DMS114 treated with DMSO at 0.1 percent for 48 hours (cell line): ENCODE data around the gene TLR8.
A peak's percentile ranks its signal among the peaks of the same experiment; 100 is the strongest.

ENCODE experiments used
- DNase-seq: peaks from one replicate; lab custom pipeline; 2025; ENCODE audit not compliant: unreplicated experiment; lab: John Stamatoyannopoulos, UW

Gene TLR8

DNA sequence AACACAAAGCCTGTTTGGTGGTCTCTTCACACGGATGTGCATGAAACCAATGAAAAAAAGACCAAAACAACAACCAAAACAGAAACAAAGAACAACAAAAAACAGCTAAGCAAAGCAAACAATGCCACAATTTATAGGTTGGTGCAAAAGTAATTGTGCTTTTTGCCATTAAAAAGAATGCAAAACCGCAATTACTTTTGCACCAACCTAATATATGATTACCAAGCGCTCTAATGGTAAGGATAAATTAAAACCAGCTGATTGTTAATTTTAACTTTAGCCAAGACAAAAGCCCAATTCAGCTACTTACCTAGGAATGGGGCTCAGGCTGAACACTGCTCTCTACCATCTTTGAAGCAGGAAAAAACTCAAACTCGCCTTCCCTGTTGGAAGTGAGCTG lies 39.1 kb downstream of the TLR8 start:
- no peak for DNase-seq

DNA sequence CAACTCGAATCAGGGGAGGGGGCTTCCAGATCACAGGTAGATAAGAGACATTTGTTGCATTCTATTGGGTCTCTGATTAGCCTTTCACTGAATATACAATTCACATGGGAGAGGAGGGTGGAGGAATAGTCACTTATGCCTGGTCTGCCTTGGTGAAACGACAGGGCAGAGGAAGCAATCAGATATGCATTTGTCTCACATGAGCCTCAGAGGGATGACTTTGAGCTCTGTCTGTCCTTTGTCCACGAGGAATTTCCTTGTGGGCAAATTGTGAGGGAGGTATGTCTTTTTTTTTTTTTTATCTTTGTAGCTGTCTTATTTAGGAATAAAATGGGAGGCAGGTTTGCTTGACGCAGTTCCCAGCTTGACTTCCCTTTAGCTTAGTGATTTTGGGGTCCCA lies 40.0 kb downstream of the TLR8 start:
- no peak for DNase-seq

DNA sequence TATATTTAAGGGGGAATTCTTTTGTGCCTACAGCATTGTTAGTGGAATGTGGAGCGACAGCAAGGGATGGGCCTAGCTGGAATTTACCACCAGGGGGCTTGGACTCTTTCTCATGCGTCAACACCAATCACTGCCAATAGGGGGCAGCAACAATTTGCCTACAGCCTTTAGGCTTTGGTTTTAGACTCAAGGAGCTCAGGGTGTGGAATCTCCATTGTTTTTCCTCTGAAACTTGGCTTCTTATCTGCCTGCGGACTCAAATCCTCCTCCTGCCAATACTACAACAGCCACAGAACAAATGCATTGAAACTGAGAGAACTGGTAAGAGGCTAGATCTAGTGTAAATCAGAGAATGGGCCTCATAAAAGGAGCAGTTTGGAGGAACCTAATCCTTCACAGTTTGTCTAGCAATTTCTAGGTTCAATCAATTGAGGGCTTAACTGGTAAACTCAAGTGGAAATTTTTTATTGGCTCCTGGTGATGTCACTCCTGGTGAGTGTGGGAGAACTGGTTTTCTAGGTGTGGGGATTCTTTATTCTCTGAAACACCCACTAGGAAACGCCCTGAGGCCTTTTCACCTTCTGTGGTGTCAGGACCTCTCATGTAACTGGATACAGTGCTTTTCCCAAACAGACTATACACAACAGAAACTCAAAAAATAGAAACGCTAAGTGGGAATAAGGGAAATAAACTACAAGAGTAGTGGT lies 40.6 kb downstream of the TLR8 start:
- DNase-seq = peak; percentile 11

DNA sequence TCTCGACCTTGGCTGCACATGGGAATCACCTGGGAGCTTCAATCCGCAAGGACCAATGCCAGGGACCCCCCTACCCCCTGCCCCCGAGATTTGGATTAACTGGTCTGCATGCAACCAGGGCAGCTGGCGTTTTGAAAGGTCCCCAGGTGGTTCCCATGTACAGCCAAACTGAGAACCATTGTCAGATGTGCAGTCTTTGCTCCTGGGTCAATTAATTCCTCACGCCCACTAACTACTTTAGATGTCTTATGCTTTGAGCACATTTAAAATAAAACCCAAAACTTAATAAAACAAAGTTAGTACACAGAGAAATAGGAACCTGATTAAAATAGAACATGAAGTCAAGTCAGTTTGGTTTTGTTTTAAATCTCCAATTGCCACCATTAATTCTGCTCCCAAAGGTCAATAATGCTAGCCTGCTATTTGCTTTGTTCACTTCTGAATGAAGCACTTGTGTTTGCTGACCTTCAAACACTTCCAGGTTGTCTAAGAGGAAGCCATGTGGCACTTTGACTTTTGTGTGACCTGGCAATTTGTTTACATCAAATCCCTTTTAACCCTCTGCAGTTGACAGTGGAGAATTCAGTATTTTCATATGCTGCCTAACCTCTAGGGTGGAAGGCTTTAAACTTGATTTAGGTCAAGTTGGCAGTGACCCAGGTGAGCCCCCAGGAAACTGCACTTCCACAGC lies 41.3 kb downstream of the TLR8 start:
- DNase-seq = no peak

DNA sequence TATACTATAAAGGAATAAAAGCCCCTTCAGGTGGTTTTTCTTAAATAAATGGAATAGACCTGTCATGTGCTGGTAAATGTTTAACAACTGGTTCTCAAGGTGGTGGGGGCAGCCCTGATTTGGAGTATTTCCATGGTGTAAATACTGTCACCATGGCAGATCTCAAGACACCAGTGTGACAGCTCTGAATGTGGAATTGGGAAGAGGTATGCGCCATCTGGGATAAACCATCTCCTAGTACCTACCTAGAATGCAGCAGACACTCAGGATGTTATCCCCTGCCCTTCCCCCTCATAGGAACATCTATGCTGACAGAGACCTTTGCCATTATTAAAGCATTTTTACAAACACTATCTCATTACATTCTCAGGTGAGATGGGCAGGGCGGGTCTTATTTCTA lies 42.1 kb downstream of the TLR8 start:
- DNase-seq = no peak

DNA sequence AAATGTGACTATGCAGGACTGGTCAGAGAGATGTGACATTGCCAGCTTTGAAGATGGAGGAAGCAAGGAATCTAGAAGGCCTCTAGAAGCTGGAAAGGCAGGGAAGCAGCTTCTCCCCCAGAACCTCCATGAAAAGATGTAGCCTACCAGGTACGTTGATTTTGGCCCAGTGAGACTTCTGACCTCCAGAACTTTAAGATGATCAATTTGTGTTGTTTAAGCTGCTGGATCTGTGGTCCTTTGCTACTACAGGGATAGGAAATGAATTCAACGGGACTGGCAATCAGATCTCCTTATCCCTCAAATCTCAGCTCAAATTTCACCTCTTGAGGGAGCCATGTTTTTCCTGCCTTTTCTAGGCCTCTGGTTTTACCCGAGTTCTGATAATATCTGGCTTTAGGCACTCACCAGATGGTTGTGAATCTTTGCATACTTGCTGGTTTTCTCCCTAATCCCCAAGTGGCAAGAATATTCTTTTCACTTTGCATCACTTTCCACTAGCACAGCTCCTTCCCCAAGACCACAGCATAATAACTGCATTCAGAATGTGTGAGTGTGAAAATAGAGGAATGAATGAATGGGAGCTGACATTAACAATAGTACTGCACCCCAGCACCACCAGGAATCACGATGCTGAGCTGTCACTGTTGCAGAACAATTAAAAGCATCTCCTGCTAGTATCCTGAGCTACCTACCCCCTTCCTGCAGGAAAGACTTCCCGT lies 42.9 kb downstream of the TLR8 start:
- no peak for DNase-seq

DNA sequence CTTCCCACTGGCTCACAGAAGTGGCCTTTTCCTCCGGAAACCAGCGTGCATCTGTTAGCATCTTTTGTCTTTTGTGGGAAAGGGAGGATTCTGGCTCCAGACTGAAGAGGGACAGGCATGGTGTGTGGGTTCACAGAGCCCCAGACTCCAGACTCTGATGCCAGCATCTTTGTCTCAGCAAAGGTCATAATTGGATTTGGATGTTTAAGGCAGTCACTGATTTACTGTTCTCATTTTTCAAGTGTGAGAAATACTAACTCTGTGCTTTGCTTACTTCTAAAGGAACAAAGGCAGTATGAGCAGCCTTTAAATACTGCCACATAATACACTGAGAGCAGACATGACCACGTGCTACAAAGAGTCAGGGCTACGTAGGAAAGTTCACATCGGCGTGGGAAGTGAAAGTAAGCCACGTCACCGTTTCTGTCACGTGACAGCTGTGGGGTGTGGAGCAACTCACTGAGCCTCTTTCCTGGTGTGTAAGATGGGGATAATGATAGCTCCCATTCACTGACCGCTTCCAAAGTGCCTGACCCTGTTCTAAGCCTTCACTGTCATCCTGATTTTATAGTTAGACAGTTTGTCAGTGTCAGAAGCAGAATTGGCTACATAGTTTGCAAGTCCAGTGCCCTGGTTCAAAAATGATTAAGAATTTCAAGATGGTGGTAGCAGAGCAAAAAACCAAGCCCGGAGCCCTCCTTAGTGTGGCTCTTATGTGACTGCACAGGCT lies 43.7 kb downstream of the TLR8 start:
- no peak for DNase-seq

DNA sequence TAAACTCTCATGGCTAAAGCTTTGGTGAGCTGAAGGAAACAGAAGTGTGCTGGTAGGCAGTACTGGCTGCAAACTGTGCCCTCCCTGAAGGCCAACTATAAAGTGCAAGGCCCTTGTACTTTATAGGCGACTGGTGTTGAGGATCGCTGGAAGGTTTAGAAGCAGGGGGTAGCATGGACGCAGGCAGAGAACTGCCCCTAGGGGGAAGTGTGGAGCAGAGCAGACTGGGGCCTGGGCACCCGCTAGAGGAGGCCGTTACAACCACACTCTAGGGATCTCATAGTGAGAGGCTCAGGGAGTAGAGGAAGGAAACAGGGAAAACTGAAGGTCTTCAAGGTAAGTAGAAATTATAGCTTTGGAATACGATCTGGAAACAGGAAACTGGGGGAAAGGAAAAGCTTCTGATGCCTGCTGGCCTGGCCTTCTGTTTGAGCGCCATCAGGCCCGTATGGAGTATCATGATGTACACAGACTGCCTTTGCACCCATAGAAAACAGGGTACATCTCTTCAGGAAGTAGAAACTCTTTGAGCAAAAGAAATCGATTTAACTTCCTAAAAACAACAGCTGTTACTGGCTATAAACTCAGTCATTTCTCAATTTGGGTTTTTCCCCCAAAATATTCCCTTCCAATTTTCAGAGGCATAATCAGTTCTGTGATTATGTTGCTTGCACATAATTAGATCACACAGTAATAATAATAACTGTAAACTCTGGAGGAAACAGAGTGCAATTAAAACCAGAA lies 44.6 kb downstream of the TLR8 start:
- no peak for DNase-seq

DNA sequence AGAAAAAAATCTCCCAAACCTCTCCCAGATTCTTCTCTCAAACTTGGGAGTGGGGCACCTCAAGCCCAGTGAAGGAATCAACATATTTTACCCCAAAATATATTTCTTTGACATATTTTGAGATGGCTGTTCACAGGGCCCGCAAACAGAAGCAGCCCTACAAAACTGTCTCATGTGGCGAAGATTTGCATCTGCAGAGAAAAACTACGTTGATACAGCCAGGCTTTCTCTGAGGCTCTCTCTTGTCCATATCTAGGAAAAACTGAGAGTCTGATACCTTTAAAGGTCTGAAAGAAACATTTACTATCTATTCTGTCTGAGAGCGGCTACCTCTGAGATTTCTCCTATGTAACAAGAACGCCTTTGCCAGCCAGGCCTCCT lies 45.2 kb downstream of the TLR8 start:
- no peak for DNase-seq

DNA sequence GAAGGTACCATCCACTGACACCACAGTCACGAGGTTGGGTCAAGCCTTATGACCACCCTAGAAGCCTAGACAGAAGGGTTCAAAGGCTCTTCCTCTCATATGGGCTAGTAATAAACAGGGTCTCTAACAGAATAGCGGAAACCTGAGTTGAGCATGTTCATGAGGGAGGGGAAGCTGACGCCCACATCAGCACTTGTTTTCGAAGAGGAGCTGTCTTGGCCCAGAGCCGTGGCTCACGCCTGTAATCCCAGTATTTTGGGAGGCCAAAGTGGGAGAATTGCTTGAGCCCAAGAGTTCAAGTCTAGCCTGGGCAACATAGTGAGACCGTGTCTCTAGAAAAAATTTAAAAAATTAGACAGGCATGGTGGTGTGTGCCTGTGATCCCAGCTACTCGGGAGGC lies 47.0 kb downstream of the TLR8 start:
- DNase-seq = no peak

DNA sequence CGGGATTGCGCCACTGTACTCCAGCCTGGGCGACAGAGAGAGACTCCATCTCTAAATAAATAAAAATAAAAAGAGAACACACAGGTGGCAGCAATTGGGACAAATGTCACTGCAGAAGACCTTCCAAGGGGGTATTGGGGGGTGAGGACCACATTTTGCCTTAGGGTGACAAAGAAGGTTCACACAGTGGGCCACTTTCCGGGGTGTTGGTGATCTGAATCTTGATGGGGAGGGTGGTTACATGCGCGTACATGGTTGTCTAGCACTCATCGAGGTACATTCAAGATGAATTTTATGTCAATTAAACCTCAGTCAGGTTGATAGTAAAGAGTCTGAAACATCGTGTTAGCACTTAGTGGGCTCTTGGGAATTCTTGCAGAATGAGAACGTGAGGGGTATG lies 48.0 kb downstream of the TLR8 start:
- DNase-seq = no peak

DNA sequence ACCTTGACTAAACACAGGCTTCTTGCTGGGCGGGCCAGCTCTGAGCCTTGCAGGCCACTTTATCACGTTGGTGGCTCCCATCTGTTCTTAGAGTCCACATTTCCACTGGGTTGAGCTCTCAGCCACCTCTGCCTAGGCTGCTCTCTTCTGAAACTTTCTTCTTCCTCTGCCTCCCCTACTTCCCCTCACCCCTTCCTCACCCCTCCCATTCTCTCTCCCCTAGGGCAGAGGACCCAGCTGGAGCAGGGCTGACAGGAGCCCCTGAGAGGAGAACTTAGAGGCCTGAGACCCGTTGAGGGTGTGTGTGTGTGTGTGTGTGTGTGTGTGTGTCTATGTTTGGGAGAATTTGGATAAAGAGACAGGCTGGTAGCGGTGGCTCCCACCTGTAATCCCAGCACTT lies 48.6 kb downstream of the TLR8 start:
- DNase-seq = no peak

DNA sequence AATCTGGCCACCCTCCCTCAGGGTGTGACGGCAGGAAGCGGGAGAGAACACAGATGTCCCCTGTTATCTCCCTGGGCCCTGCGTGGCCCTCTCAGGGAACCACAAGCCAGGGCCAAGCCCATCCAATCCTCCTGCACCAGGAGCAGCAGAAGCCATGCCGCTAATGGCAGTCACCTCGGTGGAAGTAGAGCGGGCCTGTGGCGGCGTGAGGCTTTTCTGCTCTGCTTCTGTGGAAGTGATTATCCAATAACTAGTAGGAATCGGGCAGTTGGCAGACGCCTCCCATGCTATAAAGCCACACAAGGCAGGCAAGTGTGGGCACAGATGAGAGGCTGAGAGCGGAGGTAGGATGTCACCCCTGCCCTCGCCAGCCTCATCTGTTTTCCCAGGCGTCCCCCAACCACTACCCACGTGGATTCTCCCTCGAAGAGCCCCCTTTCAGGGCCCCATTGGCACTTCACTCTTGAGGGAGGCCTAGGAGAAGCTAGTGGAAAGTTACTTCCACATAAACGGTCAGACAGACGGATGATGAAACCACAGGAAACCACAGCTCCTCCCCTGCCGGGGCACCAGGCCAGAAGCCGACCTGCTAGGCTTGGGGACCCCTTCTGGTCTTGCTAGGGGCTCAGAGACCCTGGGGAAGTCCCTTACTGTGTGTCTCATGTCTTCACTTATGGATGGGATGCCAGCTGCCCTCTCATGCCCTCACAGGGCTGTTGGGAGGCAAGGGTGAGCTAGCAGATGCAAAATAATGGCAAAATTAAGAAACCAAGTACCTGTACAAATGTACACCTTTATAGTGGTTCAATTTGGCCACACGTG lies 49.7 kb downstream of the TLR8 start:
- DNase-seq = no peak

DNA sequence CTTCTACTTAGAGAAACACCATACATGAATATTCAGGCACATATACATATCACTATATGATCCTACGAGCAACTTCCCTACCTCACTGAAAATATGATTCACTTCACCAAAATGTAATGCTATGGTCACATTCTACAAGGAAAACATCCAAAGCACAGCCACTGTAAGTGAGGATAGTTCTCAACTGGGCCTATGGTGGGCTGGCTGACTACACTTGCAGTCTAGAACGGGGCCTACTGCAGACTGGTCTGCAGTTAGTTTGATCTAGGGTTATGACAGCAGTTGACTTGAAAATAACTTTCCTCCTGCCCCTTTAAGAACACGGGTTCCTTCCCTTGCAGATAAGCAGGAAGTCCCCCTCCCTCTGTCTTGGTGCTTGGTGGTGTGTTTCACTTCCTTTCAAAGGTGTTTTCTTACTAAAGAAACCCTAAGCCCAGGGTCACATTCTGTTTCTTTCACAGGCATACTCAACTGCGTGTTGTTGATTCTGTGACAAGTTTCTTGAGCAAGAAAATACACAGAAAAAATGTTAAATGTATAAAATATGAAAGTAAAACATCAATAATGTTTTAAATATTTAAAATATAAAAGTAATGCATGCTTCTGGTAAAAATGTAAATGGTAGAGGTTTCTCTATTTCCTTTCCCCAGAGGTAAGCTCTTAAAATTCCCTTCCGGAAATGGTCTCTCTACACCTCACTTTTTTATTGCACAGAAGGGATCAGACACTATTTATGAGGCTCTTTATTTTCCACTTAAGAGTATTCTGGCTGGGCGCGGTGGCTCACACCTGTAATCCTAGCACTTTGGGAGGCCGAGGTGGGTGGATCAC lies 50.5 kb downstream of the TLR8 start:
- no peak for DNase-seq

DNA sequence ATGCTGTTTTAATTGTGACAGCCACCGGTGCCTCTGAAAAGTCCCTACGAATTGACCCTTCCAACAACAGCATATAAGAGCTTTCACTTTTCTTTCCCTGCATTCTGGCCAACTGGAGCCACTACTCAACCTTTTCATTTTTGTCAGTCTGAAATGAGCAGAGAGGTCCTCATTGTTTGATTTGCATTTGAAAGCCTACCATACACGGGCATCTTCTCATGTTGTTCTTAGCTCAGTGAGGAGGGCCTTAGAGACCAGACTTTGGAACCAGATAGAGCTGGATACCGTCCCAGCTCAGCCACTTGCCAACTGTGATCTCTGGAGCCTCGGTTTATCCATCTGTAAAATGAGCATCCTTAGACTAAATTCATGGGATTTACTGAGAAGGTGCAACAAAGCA lies 51.6 kb downstream of the TLR8 start:
- no peak for DNase-seq

DNA sequence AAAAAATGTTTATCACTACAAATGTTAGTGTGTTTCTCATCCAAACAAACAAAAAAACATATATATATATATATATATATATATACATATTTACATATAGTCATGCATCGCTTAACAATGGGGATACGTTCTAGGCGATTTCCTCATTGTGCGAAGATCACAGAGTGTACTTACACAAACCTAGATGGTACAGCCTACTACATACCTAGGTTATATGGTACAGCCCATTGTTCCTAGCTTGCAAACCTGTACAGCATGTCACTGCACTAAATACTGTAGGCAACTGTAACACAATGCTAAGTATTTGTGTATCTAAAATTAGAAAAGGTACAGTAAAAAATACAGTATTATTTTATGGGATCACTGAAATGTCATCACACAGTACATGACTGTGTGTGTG lies 52.0 kb downstream of the TLR8 start:
- no peak for DNase-seq

DNA sequence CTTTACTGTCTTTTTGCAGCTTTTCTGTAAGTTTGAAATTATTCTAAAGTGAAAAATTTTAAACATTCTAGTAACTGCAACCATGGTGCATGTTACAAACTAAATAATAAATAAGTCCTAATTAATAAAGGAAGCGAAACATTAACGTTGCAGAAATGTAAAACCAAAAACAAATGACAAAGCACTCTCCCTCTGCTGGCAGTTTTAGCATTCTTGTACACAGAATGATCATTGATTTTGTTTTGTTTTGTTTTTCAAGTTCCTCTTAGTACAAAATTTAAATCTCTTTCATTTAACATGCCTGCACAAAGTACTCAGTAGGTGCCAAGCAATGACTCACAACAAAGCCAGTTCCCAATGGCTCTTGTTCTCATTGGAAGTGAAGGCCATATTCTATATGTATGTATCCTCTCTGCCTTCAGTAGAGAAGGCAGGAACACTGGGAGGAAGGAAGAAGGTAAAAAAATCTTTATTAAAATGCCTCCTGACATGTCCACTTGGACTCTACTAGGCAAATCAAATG lies 54.8 kb downstream of the TLR8 start:
- no peak for DNase-seq

DNA sequence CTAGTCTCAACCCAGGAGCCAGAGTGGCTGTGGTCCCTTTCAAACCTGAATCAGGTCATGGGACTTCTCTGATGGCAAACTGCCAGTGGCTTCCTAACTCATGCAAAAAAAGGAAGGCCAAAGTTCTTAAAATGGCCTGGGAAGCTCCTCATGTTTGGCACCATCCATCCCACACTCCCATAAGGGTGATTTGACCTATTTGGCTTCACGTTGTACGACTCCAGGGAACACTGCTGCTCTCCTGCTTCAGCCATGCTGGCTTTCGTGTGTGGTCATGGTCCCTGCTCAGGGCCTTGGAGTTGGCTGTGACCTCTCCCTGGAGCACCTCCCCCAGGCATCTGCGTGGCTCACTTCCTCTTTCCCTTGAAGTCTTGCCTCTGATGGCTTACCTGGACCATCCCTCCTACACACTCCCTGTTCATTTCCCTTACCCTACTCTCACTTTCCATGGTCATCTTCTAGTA lies 55.7 kb downstream of the TLR8 start:
- DNase-seq = no peak
